HEK293T (cell line): ENCODE data around the gene ZBTB20.

Experiments used
- ARNT ChIP-seq: fragments of 450-650 bp; IDR thresholded peaks from 2 replicates; pipeline ENCODE4 v1.6.1; 2017; ENCODE audit warnings: mild to moderate bottlenecking
- CTBP1 ChIP-seq: fragments of 450-650 bp; IDR thresholded peaks from 2 replicates; pipeline ENCODE4 v1.6.1; 2016; ENCODE audit warnings: borderline replicate concordance
- ELF4 ChIP-seq: fragments of 450-650 bp; IDR thresholded peaks from 2 replicates; pipeline ENCODE4 v1.6.1; 2017; ENCODE audit warnings: antibody characterized with exemption
- FOXA1 ChIP-seq: fragments of 450-650 bp; IDR thresholded peaks from 2 replicates; pipeline ENCODE4 v1.6.1; 2016; ENCODE audit warnings: mild to moderate bottlenecking
- FOXK2 ChIP-seq: fragments of 450-650 bp; IDR thresholded peaks from 2 replicates; pipeline ENCODE4 v1.6.1; 2016; ENCODE audit warnings: mild to moderate bottlenecking
- FOXM1 ChIP-seq: fragments of 450-650 bp; IDR thresholded peaks from 2 replicates; pipeline ENCODE4 v1.6.1; 2017; ENCODE audit warnings: mild to moderate bottlenecking, borderline replicate concordance
- NFRKB ChIP-seq: fragments of 450-650 bp; IDR thresholded peaks from 2 replicates; pipeline ENCODE4 v1.6.1; 2016; ENCODE audit warnings: mild to moderate bottlenecking, moderate library complexity
- SP1 ChIP-seq: fragments of 450-650 bp; IDR thresholded peaks from 2 replicates; pipeline ENCODE4 v1.6.1; 2017
- SUZ12 ChIP-seq: fragments of 450-650 bp; IDR thresholded peaks from 2 replicates; pipeline ENCODE4 v1.6.1; 2016; ENCODE audit warnings: mild to moderate bottlenecking
- TARDBP ChIP-seq: fragments of 450-650 bp; IDR thresholded peaks from 2 replicates; pipeline ENCODE4 v1.6.1; 2016
- ZNF384 ChIP-seq: fragments of 450-650 bp; IDR thresholded peaks from 2 replicates; pipeline ENCODE4 v1.6.1; 2016
- TF ChIP-seq, protein P1 (sequence below): fragments of 450-650 bp; IDR thresholded peaks from 2 replicates; pipeline ENCODE4 v1.6.1; 2016

DNA sequence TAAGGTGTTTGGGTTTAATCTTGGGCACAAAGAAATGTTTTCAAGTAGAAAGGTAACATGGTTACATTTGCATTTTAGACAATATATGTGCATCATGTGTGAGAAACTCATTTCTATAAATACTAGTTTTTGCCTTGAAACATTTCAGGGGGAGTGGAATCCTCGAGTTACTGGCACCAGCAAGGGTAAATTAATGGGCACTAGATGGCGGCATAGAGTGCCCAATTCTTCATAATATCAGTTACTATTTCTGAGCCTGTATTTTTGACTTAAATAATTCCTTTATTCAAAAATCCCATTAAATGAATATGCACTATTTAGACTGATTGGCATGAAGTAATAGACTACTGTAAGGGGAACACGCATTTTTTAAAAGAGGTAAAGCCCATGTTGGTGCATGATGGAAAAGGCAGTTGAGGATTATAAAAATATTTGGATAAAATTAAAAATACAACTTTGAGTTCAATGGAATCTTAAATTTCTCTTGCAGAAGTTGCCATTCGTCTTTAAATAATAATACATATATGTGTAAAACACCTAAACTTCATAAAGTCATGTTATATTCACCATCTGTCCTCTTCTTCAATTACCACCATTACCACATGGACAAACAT lies 106.3 kb downstream of the ZBTB20 start:
- TF ChIP-seq NFRKB (no peak), FOXK2 (no peak), SP1 (no peak), FOXM1 (no peak), ELF4 (no peak), FOXA1 (no peak), ZNF384 (no peak), SUZ12 (no peak), CTBP1 (no peak), ARNT (no peak), TARDBP (no peak)
- TF ChIP-seq, protein P1, sequence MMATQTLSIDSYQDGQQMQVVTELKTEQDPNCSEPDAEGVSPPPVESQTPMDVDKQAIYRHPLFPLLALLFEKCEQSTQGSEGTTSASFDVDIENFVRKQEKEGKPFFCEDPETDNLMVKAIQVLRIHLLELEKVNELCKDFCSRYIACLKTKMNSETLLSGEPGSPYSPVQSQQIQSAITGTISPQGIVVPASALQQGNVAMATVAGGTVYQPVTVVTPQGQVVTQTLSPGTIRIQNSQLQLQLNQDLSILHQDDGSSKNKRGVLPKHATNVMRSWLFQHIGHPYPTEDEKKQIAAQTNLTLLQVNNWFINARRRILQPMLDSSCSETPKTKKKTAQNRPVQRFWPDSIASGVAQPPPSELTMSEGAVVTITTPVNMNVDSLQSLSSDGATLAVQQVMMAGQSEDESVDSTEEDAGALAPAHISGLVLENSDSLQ, result no peak
